ENCODE data around the gene BACE1.

DNA sequence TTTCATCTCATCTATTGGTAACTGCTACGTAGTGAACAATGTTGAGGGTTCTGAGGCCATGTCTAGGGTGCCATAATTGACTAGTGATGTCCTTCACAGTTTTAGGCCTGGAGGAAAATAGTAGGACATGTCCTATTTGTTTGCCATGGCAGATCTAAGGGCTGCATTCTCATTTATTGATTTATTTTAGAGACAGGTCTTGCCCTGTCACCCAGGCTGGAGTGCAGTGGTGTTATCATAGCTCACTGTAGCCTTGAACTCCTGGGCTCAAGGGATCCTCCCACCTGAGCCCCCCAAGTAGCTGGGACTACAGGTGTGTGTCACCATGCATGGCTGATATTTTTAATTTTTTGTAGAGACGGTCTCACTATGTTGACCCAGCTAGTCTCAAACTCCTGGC is 16.8 kb upstream of the BACE1 start:
- TF ChIP-seq, protein P1, sequence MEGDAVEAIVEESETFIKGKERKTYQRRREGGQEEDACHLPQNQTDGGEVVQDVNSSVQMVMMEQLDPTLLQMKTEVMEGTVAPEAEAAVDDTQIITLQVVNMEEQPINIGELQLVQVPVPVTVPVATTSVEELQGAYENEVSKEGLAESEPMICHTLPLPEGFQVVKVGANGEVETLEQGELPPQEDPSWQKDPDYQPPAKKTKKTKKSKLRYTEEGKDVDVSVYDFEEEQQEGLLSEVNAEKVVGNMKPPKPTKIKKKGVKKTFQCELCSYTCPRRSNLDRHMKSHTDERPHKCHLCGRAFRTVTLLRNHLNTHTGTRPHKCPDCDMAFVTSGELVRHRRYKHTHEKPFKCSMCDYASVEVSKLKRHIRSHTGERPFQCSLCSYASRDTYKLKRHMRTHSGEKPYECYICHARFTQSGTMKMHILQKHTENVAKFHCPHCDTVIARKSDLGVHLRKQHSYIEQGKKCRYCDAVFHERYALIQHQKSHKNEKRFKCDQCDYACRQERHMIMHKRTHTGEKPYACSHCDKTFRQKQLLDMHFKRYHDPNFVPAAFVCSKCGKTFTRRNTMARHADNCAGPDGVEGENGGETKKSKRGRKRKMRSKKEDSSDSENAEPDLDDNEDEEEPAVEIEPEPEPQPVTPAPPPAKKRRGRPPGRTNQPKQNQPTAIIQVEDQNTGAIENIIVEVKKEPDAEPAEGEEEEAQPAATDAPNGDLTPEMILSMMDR (IDR thresholded peaks at IDR 0.05): no peak
- TF ChIP-seq EZH2 (IDR thresholded peaks at IDR 0.05): no peak

Data from neural progenitor cell (in vitro differentiated cells).